IPS-18a (cell line): ENCODE data around the gene SLC2A2.

Source experiments
- H3K27ac ChIP-seq: one replicate; pipeline ENCODE4 v1.5.1; 2013; ENCODE audit warnings: low read length
- H3K27me3 ChIP-seq: one replicate; pipeline ENCODE4 v1.6.1; 2013; ENCODE audit warnings: mild to moderate bottlenecking, low read length; ENCODE audit not compliant: control insufficient read depth, insufficient read depth
- H3K36me3 ChIP-seq: one replicate; pipeline ENCODE4 v1.6.1; 2013; ENCODE audit warnings: low read depth, low read length; ENCODE audit not compliant: control insufficient read depth
- H3K4me1 ChIP-seq: one replicate; pipeline ENCODE4 v1.6.1; 2013; ENCODE audit warnings: low read depth, low read length; ENCODE audit not compliant: control insufficient read depth
- H3K4me3 ChIP-seq: one replicate; pipeline ENCODE4 v1.5.1; 2013; ENCODE audit warnings: low read length
- H3K9ac ChIP-seq: one replicate; pipeline ENCODE4 v1.6.1; 2013; ENCODE audit warnings: mild to moderate bottlenecking, low read length, moderate library complexity
- H3K9me3 ChIP-seq: one replicate; pipeline ENCODE4 v1.6.1; 2013; ENCODE audit warnings: low read depth, low read length; ENCODE audit not compliant: control insufficient read depth

Gene SLC2A2

DNA sequence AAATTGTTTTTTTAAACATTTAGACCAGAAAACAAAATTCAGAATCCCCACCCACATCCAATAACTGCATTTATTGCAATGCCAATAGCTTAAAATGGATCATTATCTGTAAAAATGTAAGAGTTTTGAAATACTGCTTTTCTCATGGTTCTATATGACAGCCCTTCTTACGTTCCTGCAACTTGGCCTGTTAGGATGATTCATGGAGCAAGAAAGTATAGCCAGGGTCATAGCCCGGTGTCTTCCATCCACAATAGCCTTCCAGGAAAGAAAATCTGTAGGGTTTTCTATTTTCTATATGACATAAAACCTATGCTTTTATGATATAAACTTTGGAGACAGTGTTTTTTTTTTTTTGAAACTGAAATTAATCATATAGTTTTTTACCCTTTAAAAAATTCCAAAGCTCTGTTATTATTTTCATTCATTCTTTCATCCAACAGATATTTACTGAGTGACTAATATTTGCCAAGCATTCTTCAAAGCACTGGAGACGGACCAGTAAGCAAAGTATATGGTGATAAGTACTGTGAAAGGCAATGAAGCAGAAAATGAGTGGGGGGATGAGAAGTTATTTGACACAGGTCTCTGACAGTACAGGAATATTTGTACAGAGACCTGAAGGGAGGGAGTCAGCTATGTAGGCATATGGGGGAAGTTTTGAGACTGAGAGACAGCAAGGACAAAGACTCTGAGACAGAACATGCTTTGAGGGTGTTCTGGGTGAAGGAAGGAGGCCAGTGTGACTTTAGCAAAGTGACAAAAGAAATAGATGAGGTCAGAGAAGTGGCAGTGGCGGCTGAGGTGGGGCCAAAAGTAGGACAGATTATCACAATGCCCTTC is 29.0 kb upstream of the SLC2A2 start:
- no peaks in the 10 kb centered on the region for H3K4me1 ChIP-seq
- no peaks in the 10 kb centered on the region for H3K27me3 ChIP-seq
- no peak overlapping the region for H3K9ac ChIP-seq
- no peaks in the 10 kb centered on the region for H3K9me3 ChIP-seq
- no peaks in the 10 kb centered on the region for H3K36me3 ChIP-seq
- no peak overlapping the region for H3K27ac ChIP-seq
- no peak overlapping the region for H3K4me3 ChIP-seq

DNA sequence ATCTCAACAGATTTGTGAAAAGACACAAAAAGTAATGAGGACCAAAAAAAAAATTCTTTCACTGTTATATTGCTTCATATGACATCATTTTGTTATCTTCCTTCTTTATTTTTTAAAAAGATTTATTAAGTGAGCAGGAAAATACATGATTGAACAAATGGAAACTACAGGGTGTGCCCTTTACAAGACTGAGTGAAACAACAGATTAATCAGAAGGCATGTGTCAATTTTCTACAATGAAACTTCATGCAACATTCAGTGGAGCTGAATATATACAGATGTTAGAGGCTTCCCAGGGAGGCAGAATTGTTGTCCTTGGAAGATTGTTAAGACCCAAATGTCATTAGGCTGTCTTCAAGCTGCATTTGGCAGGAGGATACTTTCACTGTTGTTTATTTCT is 28.4 kb upstream of the SLC2A2 start:
- no peak overlapping the region for H3K27ac ChIP-seq

DNA sequence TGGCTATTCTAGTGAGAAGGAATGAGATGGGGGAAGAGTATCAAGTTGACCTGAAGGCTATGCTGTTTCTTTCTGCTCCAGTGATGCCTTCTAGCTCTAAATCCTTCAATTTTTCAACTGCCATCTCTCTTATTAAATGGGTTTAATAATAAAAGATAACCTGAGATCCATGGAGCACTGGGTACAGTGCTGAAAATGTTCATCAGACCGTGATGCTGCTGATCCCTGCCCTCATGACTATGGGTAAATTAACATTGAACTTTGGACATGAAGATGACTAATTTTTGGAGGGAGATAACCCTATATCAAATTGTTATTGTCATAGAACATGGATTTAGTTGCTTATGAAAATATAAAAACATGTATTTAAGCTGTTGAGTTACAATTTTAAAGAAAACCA is 27.7 kb upstream of the SLC2A2 start:
- Histone ChIP-seq H3K9me3 (no peaks in the 10 kb centered on the region), H3K9ac (no peak overlapping the region), H3K4me3 (no peak overlapping the region), H3K36me3 (no peaks in the 10 kb centered on the region), H3K27ac (no peak overlapping the region), H3K27me3 (no peaks in the 10 kb centered on the region), H3K4me1 (no peaks in the 10 kb centered on the region)

More for the DNA sequence above, 28.4 kb upstream of the SLC2A2 start:
- Histone ChIP-seq H3K36me3 (no peaks in the 10 kb centered on the region), H3K27me3 (no peaks in the 10 kb centered on the region), H3K9ac (no peak overlapping the region), H3K9me3 (no peaks in the 10 kb centered on the region), H3K4me3 (no peak overlapping the region), H3K4me1 (no peaks in the 10 kb centered on the region)

DNA sequence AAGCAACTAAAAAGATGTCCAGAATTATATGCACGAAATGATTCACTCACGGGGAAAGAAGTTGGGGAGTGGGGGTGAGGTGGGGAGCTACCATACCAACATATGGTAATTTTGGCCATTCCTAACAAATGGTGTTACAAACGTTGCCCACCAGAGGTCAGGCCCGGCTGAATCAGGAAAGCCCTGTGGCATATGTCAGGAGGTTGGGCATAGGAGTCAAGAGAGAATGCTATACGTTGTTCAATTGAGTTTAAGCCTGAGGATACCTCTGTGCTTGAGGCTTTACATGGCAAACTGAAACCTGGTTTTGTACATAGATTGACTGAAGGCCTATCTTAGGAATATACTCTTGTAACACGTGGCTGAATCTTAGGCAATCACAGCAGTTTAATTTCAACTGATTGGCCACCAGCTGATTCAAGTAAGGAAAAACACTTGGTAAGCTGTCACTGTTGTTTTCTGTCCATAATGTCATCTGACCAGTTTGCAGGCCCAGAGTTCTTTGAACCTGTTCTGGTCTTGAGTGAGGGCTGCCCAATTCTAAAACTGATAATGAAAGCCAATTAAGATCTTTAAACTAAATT is 23.4 kb upstream of the SLC2A2 start:
- Histone ChIP-seq H3K27ac (no peak overlapping the region), H3K27me3 (no peaks in the 10 kb centered on the region), H3K4me1 (no peaks in the 10 kb centered on the region), H3K9me3 (no peaks in the 10 kb centered on the region), H3K36me3 (no peaks in the 10 kb centered on the region), H3K4me3 (no peak overlapping the region), H3K9ac (no peak overlapping the region)

DNA sequence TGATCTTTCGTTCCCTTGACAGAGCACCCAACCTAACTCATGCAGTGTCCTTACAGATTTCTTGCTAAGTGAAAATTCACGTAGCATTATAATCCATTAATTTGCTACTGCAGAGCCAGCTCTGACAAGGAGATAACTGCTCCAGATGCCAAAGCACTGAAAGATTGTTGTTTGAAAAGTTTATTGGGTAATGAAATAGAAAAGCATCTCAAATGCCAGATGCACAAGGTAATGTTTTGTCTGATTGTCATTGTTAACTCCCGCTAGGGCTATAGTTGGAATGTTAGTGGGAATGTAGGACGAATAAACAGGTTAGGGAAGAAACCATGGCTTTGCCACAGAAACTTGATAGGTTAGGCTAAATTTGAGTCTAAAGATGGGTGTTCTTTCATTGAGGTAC is 20.2 kb upstream of the SLC2A2 start:
- Histone ChIP-seq H3K9ac (no peak overlapping the region), H3K36me3 (no peaks in the 10 kb centered on the region), H3K4me3 (no peak overlapping the region), H3K9me3 (no peaks in the 10 kb centered on the region), H3K4me1 (peaks cover 3% of the 10 kb centered on the region), H3K27ac (no peak overlapping the region), H3K27me3 (no peaks in the 10 kb centered on the region)

DNA sequence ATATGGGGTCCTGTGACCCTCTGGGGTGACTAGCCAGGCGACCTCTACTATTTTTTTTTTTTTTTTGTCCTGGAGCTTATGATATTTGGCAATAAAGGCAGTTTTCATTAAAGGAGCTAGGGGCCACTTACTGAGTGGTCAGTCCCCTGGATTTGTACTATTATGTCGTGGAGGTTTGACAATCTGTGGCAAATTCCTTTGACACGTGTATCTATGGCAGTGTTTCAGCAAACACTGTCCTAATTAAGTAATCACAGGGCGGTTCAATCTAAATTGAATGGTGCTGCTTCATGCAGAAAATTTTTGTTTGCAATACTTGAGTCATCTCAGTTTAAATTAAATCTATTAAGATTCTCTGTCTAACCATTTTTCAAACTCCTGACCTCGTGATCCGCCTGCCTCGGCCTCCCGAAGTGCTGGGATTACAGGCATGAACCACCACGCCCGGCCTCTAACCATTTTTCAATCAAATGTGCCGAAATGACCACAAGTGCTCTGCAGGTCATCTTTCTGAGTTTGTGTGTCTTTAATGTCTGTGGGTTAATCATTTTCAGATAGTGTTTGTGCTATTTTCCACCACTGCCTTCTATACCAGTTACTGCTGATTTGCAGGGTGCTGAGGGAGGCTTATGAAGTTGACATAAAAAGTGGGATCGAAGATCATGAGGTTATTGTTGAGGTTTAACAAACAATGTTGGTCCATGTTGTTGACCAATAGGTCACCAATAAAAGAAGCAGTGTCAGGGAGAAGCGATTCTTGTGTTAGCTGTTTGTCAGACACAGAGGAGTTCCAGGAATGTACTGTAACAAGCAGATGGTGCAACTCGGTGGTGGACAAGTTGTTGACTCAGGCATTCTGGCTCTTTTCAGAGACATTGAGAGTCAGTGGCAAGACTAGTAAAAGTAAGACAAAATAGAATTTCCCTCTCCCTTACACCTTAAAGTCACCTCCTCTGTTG is 18.6 kb upstream of the SLC2A2 start:
- no peak overlapping the region for H3K27ac ChIP-seq

DNA sequence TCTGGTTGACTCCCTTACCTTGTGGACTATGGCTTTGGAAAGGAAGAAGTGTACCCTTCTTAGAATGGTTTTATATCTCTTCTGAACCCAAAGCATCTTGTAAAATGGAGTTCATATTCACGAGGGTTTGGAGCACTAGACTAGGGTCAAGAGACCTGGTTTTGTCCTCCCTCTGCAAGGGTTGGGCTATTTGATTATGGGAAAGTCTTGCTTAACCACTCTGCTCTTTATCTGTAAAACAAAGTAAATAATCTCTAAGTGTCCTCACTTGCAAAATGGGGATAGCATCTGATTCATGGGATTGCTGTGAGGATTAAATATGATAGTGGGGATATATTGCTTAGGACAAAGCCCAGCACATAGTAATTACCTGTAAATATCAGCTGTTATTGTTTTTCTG is 17.9 kb upstream of the SLC2A2 start:
- Histone ChIP-seq H3K27ac (no peak overlapping the region), H3K4me1 (peaks cover 3% of the 10 kb centered on the region), H3K27me3 (no peaks in the 10 kb centered on the region), H3K9ac (no peak overlapping the region), H3K9me3 (no peaks in the 10 kb centered on the region), H3K4me3 (no peak overlapping the region), H3K36me3 (no peaks in the 10 kb centered on the region)

More for the DNA sequence above, 18.6 kb upstream of the SLC2A2 start:
- peaks cover 3% of the 10 kb centered on the region for H3K4me1 ChIP-seq
- H3K9me3 ChIP-seq = no peaks in the 10 kb centered on the region
- no peaks in the 10 kb centered on the region for H3K27me3 ChIP-seq
- H3K9ac ChIP-seq = no peak overlapping the region
- H3K4me3 ChIP-seq = no peak overlapping the region
- H3K36me3 ChIP-seq = no peaks in the 10 kb centered on the region

DNA sequence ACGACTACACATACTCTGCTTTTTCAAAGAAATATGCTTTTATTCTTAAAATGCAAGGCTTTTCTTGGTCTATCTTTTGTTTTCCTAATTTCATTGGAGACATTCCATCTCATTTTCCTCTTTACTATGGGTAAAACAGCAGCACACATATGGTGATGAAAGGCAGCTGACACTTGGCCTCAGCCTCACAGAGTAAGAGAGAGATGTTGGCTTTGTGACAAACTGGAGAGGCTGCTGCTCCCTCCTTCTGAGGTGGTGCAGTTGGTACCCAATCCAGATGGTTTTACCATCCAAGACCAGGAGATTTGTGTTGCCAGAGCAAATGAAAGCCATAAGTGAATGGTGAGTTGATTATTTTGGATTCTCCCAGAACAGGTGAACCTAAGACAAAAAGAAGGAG is 13.2 kb upstream of the SLC2A2 start:
- H3K4me3 ChIP-seq = no peak overlapping the region
- H3K9me3 ChIP-seq = no peaks in the 10 kb centered on the region
- H3K9ac ChIP-seq = no peak overlapping the region
- H3K27ac ChIP-seq = no peak overlapping the region
- no peaks in the 10 kb centered on the region for H3K36me3 ChIP-seq
- H3K27me3 ChIP-seq = no peaks in the 10 kb centered on the region
- peaks cover 3% of the 10 kb centered on the region for H3K4me1 ChIP-seq

DNA sequence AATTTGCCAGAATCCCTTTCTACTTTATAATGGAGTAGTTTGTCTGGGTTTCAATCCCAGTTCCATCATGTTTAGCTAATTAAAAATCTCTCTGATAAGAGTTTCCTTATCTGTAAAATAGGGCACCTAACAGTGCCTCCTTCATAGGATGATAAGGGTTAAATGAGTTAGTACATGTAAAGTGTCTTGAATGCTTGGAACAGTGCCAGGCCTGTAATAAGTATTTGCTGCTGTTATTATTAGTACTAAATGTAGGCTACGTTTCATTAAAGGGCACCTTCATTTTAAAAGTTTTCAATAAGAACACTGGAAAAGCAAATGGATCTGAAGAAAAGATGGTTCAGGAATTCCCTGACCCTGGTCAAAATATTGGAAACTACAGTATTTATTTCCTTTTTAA is 11.8 kb upstream of the SLC2A2 start:
- Histone ChIP-seq H3K4me3 (no peak overlapping the region), H3K9me3 (no peaks in the 10 kb centered on the region), H3K27me3 (no peaks in the 10 kb centered on the region), H3K36me3 (no peaks in the 10 kb centered on the region), H3K9ac (no peak overlapping the region), H3K27ac (no peak overlapping the region), H3K4me1 (peaks cover 3% of the 10 kb centered on the region)

DNA sequence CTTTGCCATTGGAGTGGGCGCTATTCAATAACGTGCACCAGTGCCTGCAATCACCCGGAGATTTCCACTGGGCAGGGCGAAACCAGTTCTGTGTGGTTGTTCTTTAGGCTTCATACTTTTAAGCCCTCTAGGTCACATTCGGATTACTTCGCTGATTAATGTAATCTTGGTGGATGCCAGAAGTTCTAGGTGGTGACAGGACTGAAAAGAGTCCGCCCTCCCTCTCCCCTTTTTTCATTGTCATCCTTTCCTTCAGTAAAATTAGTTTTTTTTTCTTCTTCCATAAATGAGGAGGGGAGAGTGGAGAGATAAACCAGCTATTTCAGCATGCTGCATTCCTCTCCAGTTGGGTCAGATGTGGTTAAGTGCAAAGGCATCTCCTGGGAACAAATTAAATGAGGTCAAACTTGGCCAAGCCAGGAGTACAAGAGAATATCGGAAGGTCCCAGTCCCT is 2.3 kb upstream of the SLC2A2 start:
- Histone ChIP-seq H3K36me3 (no peaks in the 10 kb centered on the region), H3K4me1 (no peaks in the 10 kb centered on the region), H3K9me3 (no peaks in the 10 kb centered on the region), H3K27me3 (no peaks in the 10 kb centered on the region), H3K9ac (no peak overlapping the region), H3K27ac (no peak overlapping the region), H3K4me3 (no peak overlapping the region)

DNA sequence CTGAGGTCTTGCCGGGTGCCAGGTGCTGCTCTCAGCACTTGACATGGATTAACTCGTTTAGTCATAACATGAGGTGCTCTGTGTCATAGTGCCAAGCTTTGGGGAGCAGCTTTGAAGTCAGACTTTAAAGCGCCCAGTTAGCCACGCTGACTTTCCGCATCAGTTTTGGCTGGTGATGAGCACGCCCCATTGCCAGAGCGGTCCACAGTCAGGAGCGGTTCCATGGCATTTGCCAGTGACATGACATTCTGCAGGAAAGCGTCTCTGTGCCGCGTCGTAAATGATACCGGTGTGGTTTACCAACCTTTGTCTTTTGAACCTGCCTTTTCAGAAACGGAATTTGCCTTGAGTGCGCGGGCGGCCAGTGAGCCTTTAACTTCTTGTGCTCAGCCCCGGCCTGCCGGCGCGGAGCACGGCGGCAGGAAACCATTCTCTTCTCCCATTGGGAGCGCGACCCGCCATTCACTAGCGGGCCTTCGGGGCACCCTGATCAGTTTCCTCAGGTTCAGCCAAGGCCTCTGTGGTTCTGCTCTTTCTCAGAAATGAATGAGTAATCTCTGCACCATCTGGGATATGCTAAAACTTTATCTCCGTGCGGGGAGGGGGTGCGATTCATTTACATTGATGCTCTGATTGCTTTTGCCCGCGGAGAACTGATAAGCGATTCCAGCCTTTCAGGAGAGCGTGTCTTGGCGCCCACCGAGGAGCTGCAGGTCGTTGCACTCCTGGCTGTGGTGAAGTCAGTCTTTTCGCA is 1.7 kb upstream of the SLC2A2 start:
- Histone ChIP-seq H3K4me3 (no peak overlapping the region), H3K4me1 (no peaks in the 10 kb centered on the region), H3K27me3 (no peaks in the 10 kb centered on the region), H3K9ac (no peak overlapping the region), H3K9me3 (no peaks in the 10 kb centered on the region), H3K27ac (no peak overlapping the region), H3K36me3 (no peaks in the 10 kb centered on the region)
